GM19043 (cell line): ENCODE data around the gene NOC3L.

Experiments
- ATAC-seq: cut with Tn5 transposase; IDR thresholded peaks from one replicate; pipeline ENCODE4 v1.9.1; 2021; ENCODE audit warnings: low read depth; ENCODE audit not compliant: unreplicated experiment

Gene NOC3L

GRCh38 chr10:94308866-94309265, 53.9 kb downstream of the NOC3L start:
- no peak for ATAC-seq

- no peak for ATAC-seq
Measured at GRCh38 chr10:94307046-94307615, 55.6 kb downstream of the NOC3L start.

- ATAC-seq: no peak
Measured at GRCh38 chr10:94303929-94304328, 58.8 kb downstream of the NOC3L start.

GRCh38 chr10:94300042-94300441, 62.7 kb downstream of the NOC3L start:
- ATAC-seq: no peak

GRCh38 chr10:94299417-94299816, 63.3 kb downstream of the NOC3L start:
- no peak for ATAC-seq

- no peak for ATAC-seq
Measured at GRCh38 chr10:94294168-94294567, 68.6 kb downstream of the NOC3L start.

- ATAC-seq: no peak
Measured at GRCh38 chr10:94293354-94293753, 69.4 kb downstream of the NOC3L start.

- ATAC-seq: no peak
Measured at GRCh38 chr10:94292434-94293090, 70.2 kb downstream of the NOC3L start.

GRCh38 chr10:94288361-94289101, 74.2 kb downstream of the NOC3L start:
- ATAC-seq: no peak

GRCh38 chr10:94287336-94287735, 75.4 kb downstream of the NOC3L start:
- ATAC-seq: no peak

GRCh38 chr10:94286901-94287300, 75.8 kb downstream of the NOC3L start:
- no peak for ATAC-seq

GRCh38 chr10:94285271-94285670, 77.5 kb downstream of the NOC3L start:
- no peak for ATAC-seq
